HG02798 (cell line): ENCODE data around the gene FEZF2.

ENCODE experiments used
- ATAC-seq: cut with Tn5 transposase; IDR thresholded peaks from one replicate; pipeline ENCODE4 v1.9.1; 2021; ENCODE audit warnings: mild to moderate bottlenecking; ENCODE audit not compliant: unreplicated experiment, poor library complexity

FEZF2 gene

GRCh38 chr3:62374341-62375218 is 1.2 kb upstream of the FEZF2 start:
- ATAC-seq, result no peak

- ATAC-seq, result no peak
Measured at GRCh38 chr3:62373714-62374333, 474 bp upstream of the FEZF2 start.

- no peak for ATAC-seq
Measured at GRCh38 chr3:62372621-62373041, 719 bp downstream of the FEZF2 start.

GRCh38 chr3:62371720-62372591 is 1.4 kb downstream of the FEZF2 start:
- ATAC-seq, result no peak

GRCh38 chr3:62370858-62371719 is 2.3 kb downstream of the FEZF2 start:
- no peak for ATAC-seq

GRCh38 chr3:62370112-62370857 is 3.1 kb downstream of the FEZF2 start:
- ATAC-seq, result no peak

- ATAC-seq, result no peak
Measured at GRCh38 chr3:62369476-62369743, 3.9 kb downstream of the FEZF2 start.

- no peak for ATAC-seq
Measured at GRCh38 chr3:62368705-62369475, 4.5 kb downstream of the FEZF2 start.

- no peak for ATAC-seq
Measured at GRCh38 chr3:62368290-62368704, 5.1 kb downstream of the FEZF2 start.

- no peak for ATAC-seq
Measured at GRCh38 chr3:62367763-62368195, 5.6 kb downstream of the FEZF2 start.

- no peak for ATAC-seq
Measured at GRCh38 chr3:62366126-62366484, 7.2 kb downstream of the FEZF2 start.

GRCh38 chr3:62365391-62366125 is 7.8 kb downstream of the FEZF2 start:
- ATAC-seq, result no peak

GRCh38 chr3:62364191-62364590 is 9.2 kb downstream of the FEZF2 start:
- no peak for ATAC-seq

- ATAC-seq, result no peak
Measured at GRCh38 chr3:62363275-62363674, 10.1 kb downstream of the FEZF2 start.

- ATAC-seq, result no peak
Measured at GRCh38 chr3:62361824-62362223, 11.5 kb downstream of the FEZF2 start.

- no peak for ATAC-seq
Measured at GRCh38 chr3:62361261-62361660, 12.1 kb downstream of the FEZF2 start.

- no peak for ATAC-seq
Measured at GRCh38 chr3:62359531-62359930, 13.8 kb downstream of the FEZF2 start.

GRCh38 chr3:62356356-62356755 is 17.0 kb downstream of the FEZF2 start:
- no peak for ATAC-seq
